ENCODE data around the gene MEIS3. TPM values are rescaled to one million over a fixed set of nuclear protein-coding genes. Genes with fewer than 3 reads are reported as not detected.

MEIS3 gene
- total RNA-seq, 1 experiment from 2014 or later = 1.9 TPM

GRCh38 chr19:47448360-47448727 is 29.0 kb upstream of the MEIS3 start:
- H3K27me3 ChIP-seq (ENCODE audit: insufficient read depth, low read depth) = peaks cover 79% of the 10 kb centered on the region
- DNase-seq = no peak
- no peaks in the 10 kb centered on the region for H4K20me1 ChIP-seq (ENCODE audit: insufficient read depth)
- intact Hi-C loops (cut with micrococcal nuclease; ENCODE audit: unreplicated experiment) = no loop called here
- H3K36me3 ChIP-seq (ENCODE audit: low read depth) = no peaks in the 10 kb centered on the region
- BruUV-seq (replicated peaks) = no TSS peak
- H3K79me2 ChIP-seq (ENCODE audit: low read depth) = no peaks in the 10 kb centered on the region
- no peak overlapping the region for H2AFZ ChIP-seq
- no peaks in the 10 kb centered on the region for H3K4me1 ChIP-seq (replicated peaks; ENCODE audit: insufficient read depth)
- H3F3A ChIP-seq (ENCODE audit: insufficient read depth, low read depth) = peaks cover 5% of the 10 kb centered on the region; the same call in 1 of the 2 replicates
- H3K4me2 ChIP-seq = no peak overlapping the region
- CTCF ChIA-PET = no interaction called here
- POLR2A ChIA-PET (ENCODE audit: unreplicated experiment) = no interaction called here
- TF ChIP-seq EZH2 (IDR thresholded peaks at IDR 0.05; ENCODE audit: low read depth) (no peak), CTCF (conservative IDR thresholded peaks at IDR 0.05) (no peak)
- H3K4me3 ChIP-seq = no peak overlapping the region
- H3K9me2 ChIP-seq (ENCODE audit: insufficient read depth) = no peaks in the 10 kb centered on the region
- H3K27ac ChIP-seq = no peak overlapping the region
- H3K9me3 ChIP-seq (ENCODE audit: insufficient read depth, low read depth) = no peaks in the 10 kb centered on the region

DNA sequence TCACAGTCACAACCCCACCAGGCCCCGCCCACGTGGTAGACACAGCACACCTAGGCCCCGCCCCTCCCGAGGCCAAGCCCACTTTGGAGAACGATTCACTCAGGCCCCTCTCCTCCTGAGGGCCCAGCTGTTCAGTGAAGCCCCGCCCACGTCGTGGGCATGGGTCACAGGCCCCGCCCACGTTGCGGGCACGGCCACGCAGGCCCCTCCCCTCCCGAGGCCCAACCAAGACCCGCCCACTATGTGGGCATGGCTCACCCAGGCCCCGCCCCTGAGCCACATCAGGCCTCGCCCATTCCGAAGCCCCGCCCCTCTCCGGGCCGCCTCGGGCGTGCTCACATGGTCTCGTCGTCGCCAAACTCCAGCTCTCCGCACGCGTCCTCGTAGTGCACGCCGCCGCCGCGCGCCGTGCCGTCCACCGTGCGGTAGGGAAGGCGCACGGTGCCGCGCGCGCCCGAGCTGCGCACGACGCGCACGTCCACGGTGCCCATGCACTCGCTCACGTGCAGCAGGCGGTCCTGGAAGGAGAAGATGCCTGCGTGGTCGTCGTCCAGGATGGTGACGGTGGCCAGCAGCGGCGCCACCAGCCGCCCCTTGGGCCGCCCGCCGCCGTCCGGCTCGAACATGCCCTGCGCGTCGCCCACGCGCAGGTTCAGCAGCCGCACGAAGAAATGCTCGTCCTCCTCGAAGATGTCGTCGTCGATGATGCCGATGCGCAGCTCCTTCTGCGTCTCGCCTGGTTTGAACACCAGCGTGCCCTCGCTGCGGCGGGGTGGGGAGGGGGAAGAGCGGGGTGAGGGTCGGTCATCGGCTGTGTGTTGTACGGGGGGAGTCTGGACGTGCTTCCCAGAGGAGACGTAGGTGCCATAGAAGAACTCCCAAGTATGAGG is 28.4 kb upstream of the MEIS3 start:
- intact Hi-C loops (cut with micrococcal nuclease; ENCODE audit: unreplicated experiment) = no loop called here
- no TSS peak for BruUV-seq (replicated peaks)
- TF ChIP-seq CTCF (conservative IDR thresholded peaks at IDR 0.05) (no peak), EZH2 (IDR thresholded peaks at IDR 0.05; ENCODE audit: low read depth) (no peak)

GRCh38 chr19:47446534-47447469 is 27.5 kb upstream of the MEIS3 start:
- ChIA-PET POLR2A (ENCODE audit: unreplicated experiment) (no interaction called here), CTCF (interaction anchor here (0.6 kb wide), 1 partner anchor 150 kb away, joined by 3 read pairs; no protein-coding TSS in a partner anchor)
- Histone ChIP-seq H3K4me2 (peak overlapping the region; percentile 32), H3K4me3 (no peak overlapping the region), H4K20me1 (ENCODE audit: insufficient read depth) (no peaks in the 10 kb centered on the region), H3K36me3 (ENCODE audit: low read depth) (no peaks in the 10 kb centered on the region), H3K27me3 (ENCODE audit: insufficient read depth, low read depth) (peaks cover 83% of the 10 kb centered on the region), H3K79me2 (ENCODE audit: low read depth) (no peaks in the 10 kb centered on the region), H3K27ac (no peak overlapping the region), H3K9me2 (ENCODE audit: insufficient read depth) (no peaks in the 10 kb centered on the region), H3F3A (ENCODE audit: insufficient read depth, low read depth) (peaks cover 5% of the 10 kb centered on the region; the same call in 1 of the 2 replicates), H3K9me3 (ENCODE audit: insufficient read depth, low read depth) (no peaks in the 10 kb centered on the region), H2AFZ (no peak overlapping the region), H3K4me1 (replicated peaks; ENCODE audit: insufficient read depth) (no peaks in the 10 kb centered on the region)
- DNase-seq = peak in 1 of 2 experiments; percentile 31
- TF ChIP-seq CTCF (conservative IDR thresholded peaks at IDR 0.05) (no peak), EZH2 (IDR thresholded peaks at IDR 0.05; ENCODE audit: low read depth) (no peak)
- intact Hi-C loops (cut with micrococcal nuclease; ENCODE audit: unreplicated experiment) = no loop called here
- BruUV-seq (replicated peaks) = no TSS peak

More for the DNA sequence above, 28.4 kb upstream of the MEIS3 start:
- H3K4me2 ChIP-seq = peak overlapping the region; percentile 32; the same call in 1 of the 2 replicates
- H3K9me2 ChIP-seq (ENCODE audit: insufficient read depth) = no peaks in the 10 kb centered on the region
- ChIA-PET CTCF (interaction anchor here (0.6 kb wide), 1 partner anchor 151 kb away, joined by 3 read pairs; no protein-coding TSS in a partner anchor), POLR2A (ENCODE audit: unreplicated experiment) (no interaction called here)
- H3K4me3 ChIP-seq = no peak overlapping the region
- H4K20me1 ChIP-seq (ENCODE audit: insufficient read depth) = no peaks in the 10 kb centered on the region
- no peaks in the 10 kb centered on the region for H3K79me2 ChIP-seq (ENCODE audit: low read depth)
- no peaks in the 10 kb centered on the region for H3K4me1 ChIP-seq (replicated peaks; ENCODE audit: insufficient read depth)
- peak in 1 of 2 experiments; percentile 35 for DNase-seq
- no peak overlapping the region for H2AFZ ChIP-seq
- no peaks in the 10 kb centered on the region for H3K9me3 ChIP-seq (ENCODE audit: insufficient read depth, low read depth)
- no peaks in the 10 kb centered on the region for H3K36me3 ChIP-seq (ENCODE audit: low read depth)
- H3K27ac ChIP-seq = no peak overlapping the region
- H3F3A ChIP-seq (ENCODE audit: insufficient read depth, low read depth) = peaks cover 5% of the 10 kb centered on the region; the same call in 1 of the 2 replicates
- H3K27me3 ChIP-seq (ENCODE audit: insufficient read depth, low read depth) = peaks cover 79% of the 10 kb centered on the region

Measured in PC-9 (cell line).